ENCODE measurements around the gene ANKRD52.
"Not testable (repeated sequence)": the region's sequence is repeated elsewhere in the genome, so short reads cannot be mapped to it uniquely, and the experiment has no call there.

ANKRD52 gene

GRCh38 chr12:56205445-56205844 lies 52.7 kb downstream of the ANKRD52 start:
- no peak for DNase-seq

- DNase-seq = no peak
Measured at GRCh38 chr12:56204275-56204674, 53.9 kb downstream of the ANKRD52 start.

DNA sequence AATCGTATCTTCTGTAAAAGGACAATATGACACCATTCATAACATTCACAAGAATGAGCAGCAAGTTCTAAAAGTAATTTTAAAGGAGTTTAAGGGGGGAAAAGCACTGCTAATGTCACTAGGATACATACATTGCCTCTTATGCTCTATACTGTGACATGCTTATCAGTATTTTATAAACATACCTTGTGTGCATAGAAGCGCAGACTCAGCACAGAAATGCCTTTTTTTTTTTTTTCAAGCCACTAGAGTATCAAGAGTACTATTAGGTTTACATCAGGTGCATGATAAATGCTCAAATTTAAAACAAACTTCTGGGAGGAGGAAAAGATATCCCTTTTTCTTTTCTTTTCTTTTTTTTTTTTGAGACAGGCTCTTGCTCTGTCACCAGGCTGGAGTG lies 55.3 kb downstream of the ANKRD52 start:
- no peak for DNase-seq

- no peak for DNase-seq
Measured at GRCh38 chr12:56202366-56202765, 55.8 kb downstream of the ANKRD52 start.

- DNase-seq = no peak
Measured at GRCh38 chr12:56198836-56199235, 59.3 kb downstream of the ANKRD52 start.

DNA sequence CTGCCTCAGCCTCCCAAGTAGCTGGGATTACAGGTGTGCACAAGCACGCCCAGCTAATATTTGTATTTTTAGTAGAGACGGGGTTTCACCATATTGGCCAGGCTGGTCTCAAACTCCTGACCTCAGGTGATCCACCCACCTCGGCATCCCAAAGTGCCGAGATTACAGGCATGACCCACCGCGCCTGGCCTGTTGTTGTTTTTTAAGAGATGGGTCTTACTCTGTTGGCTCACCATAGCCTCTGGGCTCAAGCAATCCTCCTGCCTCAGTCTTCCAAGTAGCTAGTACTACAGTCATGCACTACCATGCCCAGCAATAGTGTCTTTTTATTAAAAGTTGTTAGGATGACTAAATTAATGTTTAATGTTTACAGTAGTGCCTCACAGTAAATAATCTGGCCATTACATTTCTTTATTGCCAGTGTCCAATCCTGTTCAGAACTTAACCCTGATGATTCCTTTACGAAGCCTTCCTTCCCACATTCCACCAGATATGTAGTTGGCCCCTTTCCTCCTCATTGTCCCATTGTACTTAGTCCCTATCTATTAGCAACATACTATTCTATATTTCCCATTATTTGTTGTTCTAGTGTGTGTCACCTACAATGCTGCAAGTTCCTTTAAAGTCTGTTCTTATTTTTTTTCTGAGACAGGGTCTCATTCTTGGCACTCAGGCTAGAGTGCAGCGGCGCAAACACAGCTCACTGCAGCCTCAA lies 60.1 kb downstream of the ANKRD52 start:
- DNase-seq = no peak

DNA sequence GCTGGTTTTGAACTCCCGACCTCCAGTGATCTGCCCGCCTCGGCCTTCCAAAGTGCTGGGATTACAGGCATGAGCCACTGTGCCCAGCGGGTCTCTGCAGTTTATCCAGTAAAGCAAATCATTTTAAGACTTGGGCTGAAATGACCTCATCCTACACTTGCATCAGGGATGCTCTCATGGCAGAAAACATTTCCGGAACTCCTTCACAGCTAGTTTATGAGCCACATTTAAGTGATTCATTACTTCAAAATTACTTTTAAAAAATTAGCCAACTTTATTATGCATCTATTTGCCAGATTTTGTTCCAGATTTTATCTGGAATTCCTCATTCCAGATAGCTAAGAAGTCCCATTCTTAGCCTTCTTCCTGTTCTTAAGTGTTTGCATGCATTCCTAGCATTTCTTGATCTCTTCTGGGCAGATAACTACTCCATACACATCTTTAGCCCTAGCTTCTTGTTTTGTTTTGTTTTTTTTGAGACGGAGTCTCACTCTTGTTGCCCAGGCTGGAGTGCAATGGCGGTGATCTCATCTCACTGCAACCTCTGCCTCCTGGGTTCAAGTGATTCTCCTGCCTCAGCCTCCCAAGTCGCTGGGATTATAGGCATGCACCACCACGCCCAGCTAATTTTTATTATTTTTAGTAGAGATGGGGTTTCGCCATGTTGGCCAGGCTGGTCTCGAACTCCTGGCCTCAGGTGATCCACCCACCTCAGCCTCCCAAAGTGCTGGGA lies 61.2 kb downstream of the ANKRD52 start:
- DNase-seq = not testable (repeated sequence)

GRCh38 chr12:56193025-56193578 lies 65.1 kb downstream of the ANKRD52 start:
- DNase-seq = peak; percentile 94 to 97 (median 95)

DNA sequence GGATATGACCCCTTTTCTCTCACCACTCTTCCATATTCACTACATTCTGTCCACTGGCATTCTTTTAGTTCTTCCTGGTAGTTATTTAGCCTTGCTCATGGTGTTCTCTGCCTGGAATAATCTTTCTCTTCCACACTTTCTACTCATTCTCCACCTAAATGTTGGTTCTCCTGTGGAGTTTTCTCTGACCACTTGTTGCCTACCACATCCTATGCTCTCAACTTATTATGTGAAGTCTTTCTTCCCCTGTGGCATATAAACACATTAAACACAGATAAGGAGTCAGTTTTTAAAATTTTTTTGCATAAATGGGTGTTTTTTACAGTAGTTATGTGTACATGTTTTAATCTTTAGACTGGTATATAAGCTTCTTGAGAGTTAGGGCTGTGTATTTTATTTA lies 65.6 kb downstream of the ANKRD52 start:
- DNase-seq = no peak

GRCh38 chr12:56190695-56191155 lies 67.5 kb downstream of the ANKRD52 start:
- DNase-seq = peak in 1 of 3 donors; percentile 4

GRCh38 chr12:56189918-56190694 lies 68.1 kb downstream of the ANKRD52 start:
- peak; percentile 78 to 81 (median 79) for DNase-seq

DNA sequence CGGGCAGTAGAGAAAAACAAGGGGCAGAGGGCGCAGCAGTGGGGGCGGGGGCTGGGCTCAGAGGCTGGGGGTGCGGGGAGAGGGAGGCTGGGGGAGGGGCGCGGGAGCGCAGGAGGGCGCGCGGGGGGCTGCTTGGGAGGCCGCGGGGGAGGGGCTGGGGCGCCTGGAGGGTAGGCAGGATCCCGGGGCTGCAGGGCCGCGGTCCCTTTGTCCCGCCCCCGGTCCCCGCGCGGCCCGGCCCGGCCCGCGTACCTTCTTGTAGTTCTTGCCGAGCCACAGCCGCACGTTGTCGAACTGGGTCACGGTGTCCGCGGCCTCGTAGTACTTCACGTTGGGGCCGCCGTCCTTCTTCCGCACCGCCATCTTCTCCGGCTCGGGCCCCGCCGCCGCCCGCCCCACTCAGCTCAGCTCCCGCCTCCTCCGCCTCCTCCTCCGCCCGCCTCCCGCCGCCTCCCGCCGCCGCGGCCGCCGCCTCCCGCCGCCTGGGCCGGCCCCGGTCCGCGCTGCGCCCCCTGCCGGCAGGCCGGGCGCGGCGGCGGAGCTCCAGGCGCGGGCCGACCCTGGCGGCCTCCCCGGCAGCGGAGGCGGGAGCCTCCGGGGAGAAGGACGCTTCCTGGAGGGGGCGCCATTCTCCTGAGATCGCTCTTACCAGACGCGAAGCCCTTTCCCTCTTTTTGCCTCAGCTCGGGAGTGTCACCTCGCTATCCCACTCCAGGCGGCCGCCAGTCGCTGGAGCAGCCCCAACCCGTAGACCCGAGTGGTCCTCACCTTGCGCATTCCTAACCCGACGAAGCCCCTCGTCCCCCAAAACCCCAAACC lies 68.9 kb downstream of the ANKRD52 start, which contains the start of gene SMARCC2:
Gene SMARCC2 (minus strand): TSS at position 385 of the 819 bp plus-strand sequence. CDS start 22 bp downstream, at position 363.
- peak; percentile 94 to 98 (median 96) for DNase-seq

GRCh38 chr12:56188778-56189098 lies 69.4 kb downstream of the ANKRD52 start:
- peak in 1 of 3 donors; percentile 32 for DNase-seq

- DNase-seq = peak in 1 of 3 donors; percentile 12
Measured at GRCh38 chr12:56188131-56188777, 69.9 kb downstream of the ANKRD52 start.

All from suppressor macrophage treated with lipopolysaccharide for 1 hour (primary cell).